HL-60/S4 treated with phorbol 12-myristate 13-acetate at 8.2 ng/mL for 4 days and 3 days (cell line): Measurements from ENCODE around the gene SIN3A.

ENCODE experiments used
- in situ Hi-C: fragments of 300-500 bp; cut with MboI; formaldehyde crosslinking; loops from 2 replicates; pipeline ENCODE4 v1.15.0; 2022; ENCODE audit warnings: low sequenced_read_pairs

Gene SIN3A

DNA sequence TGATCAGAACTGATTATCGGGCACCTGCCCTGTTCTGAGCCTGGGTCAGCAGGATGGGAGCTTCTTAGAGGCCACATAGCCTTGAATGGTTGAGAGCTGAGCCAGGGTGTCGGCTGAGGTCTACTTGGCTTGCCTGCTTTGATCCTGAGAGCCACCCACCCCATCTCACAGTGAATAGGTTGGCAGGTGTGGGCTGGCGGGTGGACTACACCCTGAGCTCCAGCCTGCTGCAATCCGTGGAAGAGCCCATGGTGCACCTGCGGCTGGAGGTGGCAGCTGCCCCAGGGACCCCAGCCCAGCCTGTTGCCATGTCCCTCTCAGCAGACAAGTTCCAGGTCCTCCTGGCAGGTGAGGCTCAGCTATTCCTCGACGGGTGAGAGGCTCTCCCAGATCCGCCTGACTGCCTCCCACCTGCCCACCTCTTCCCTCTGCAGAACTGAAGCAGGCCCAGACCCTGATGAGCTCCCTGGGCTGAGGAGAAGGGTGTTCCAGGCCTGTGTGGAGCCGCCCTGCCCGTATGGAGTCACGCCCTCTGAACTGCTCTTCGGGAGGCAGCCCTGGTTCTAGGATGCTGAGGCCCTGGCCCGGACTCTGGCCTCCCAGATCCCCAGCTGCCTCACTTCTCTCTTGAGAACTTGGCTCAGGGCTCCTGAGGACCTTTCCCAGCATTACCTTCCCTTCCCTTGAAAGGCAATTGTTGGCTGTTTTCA, 111.8 kb downstream of the SIN3A start:
- in situ Hi-C loops, result loop anchor here (25.0 kb wide), 1 partner anchor 102 kb away; no protein-coding TSS in a partner anchor

DNA sequence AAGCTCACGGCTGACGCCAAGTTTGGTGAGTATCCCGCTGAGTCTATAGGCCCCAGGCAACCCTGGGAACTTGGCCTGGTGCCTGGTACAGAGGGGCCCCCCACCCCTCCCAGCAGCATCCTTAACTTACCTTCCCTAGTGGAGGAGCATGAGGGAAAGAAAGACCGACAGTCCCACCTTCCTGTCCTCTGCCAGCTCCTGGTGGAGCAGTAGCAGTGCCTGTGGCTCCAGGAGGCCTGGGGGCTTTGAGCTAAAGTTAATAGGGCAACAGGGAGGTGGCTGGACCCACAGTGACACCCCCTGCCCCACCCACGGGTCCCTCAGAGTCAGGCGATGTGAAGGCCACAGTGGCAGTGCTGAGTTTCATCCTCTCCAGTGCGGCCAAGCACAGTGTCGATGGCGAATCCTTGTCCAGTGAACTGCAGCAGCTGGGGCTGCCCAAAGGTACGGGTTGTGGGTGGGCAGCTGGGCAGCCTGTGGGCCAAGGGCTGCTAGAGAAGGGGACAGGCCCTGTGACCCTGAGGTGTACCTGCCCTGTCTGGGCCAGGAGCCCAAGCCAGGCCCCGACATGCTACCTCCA, 112.7 kb downstream of the SIN3A start:
- in situ Hi-C loops, result loop anchor here (25.0 kb wide), 1 partner anchor 101 kb away; no protein-coding TSS in a partner anchor

DNA sequence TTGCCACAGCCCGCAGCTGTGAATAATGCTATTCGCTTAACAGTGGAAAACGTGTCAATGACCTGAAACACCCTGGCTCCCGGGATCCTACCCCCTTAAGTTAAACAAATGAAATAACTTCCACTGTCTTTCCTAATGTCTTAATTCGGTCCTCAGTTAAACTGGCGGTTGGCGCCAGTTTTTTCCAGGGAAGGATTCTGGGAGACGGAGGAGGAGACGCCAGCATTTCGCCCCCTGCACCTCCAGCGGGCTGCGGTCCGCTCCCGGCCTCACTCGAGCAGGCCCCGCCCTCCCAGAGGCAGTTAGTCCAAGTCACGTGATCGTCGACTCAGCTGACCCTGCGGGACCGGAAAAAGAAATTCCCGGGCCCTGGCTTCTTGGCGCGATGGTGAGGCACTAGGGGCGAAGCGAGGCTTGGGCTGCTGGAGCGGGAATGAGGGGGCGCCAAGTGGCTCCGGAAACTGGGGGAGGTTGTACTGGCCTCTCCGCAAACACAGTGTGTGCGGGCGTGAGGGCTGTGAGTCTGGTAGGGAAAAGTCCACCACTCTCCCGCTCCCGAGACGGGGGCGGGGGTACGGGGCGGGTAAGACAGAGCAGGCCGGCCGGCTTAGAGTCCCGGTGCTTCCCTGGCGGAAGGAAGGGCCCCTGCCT, 115.7 kb downstream of the SIN3A start, which contains the start of gene COMMD4:
COMMD4 (plus strand) TSS at position 359 of the 651 bp plus-strand sequence; CDS start at position 386, 27 bp downstream.
- in situ Hi-C loops, result loop anchor here (25.0 kb wide), 1 partner anchor 99 kb away; no protein-coding TSS in a partner anchor

DNA sequence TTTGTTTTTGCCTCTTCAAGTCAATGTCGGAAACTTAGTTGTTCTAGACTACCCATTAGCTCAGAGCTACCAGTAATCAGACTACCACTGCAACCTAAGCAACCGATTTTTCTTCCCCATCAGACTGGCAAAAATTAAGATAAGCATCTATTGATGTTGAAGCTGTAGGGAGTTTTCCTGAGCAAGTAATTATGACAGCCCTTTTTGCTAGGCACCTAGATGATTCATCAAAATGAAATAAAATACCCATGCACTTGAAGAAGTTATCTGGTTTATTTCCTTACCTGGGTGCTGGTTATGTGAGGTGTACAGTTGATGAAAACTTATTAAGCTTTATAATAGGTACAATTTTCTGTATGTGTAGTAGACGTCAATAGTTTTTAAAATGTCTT, 116.2 kb downstream of the SIN3A start:
- in situ Hi-C loops, result loop anchor here (25.0 kb wide), 1 partner anchor 98 kb away; no protein-coding TSS in a partner anchor

DNA sequence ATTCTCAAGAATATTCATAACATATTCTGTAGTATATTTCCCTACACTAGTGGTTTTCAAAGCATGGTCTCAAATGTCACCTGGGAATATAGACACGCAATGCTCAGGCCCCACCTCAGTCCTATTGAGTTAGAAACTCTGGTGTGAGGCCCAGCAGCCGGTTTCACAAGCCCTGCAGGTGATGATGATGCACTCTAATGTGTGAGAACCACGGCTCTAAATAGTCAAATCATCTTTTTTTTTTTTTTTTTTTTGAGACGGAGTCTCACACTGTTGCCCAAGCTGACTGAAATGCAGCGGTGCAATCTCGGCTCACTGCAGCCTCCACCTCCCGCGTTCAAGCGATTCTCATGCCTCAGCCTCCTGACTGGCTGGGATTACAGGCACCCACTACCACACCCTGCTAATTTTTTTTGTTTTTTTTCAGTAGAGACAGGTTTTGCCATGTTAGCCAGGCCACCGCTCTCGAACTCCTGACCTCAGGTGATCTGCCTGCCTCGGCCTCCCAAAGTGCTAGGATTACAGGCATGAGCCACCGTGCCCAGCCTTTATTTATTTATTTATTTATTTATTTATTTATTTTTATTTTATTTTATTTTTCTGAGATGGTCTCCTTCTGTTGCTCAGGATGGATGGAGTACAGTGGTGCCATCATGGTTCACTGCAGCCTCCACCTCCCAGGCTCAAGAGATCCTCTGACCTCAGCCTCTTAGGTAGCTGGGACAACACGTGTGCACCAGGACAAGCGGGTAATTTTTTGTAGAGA, 117.7 kb downstream of the SIN3A start:
- in situ Hi-C loops, result loop anchor here (25.0 kb wide), 1 partner anchor 97 kb away; no protein-coding TSS in a partner anchor

DNA sequence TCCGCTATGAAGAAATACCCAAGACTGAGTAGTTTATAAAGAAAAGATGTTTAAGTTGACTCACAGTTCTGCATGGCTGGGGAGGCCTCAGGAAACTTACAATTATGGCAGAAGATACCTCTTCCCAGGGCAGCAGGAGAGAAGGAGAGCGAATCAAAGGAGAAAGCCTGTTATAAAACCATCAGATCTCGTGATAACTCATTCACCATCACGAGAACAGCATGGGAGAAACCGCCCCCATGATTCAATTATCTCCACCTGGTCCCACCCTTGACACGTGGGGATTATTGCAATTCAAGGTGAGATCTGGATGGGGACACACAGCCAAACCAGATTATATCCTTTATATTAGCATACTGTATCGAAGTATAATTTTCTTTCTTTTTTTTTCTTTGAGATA, 119.4 kb downstream of the SIN3A start:
- in situ Hi-C loops, result loop anchor here (25.0 kb wide), 1 partner anchor 95 kb away; no protein-coding TSS in a partner anchor

DNA sequence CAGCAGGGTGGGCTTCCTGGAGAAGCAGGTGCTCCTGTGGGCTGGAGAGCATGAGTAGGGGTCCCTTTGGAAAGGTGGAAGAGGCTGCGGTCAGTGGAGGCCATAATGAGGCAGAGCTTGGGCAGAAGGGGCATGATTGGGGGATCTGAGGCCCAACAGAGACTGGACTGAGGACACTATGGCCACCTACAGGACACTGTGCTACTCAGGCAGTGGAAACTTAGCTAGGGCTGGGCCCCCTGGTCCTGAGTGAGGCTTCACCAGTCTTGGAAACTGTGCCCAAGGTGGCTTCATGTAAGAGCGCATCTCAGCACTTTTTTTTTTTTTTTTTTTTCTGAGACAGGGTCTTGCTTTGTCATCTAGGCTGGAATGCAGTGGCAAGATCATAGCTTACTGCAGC, 121.9 kb downstream of the SIN3A start:
- in situ Hi-C loops, result loop anchor here (25.0 kb wide), 1 partner anchor 92 kb away; no protein-coding TSS in a partner anchor

DNA sequence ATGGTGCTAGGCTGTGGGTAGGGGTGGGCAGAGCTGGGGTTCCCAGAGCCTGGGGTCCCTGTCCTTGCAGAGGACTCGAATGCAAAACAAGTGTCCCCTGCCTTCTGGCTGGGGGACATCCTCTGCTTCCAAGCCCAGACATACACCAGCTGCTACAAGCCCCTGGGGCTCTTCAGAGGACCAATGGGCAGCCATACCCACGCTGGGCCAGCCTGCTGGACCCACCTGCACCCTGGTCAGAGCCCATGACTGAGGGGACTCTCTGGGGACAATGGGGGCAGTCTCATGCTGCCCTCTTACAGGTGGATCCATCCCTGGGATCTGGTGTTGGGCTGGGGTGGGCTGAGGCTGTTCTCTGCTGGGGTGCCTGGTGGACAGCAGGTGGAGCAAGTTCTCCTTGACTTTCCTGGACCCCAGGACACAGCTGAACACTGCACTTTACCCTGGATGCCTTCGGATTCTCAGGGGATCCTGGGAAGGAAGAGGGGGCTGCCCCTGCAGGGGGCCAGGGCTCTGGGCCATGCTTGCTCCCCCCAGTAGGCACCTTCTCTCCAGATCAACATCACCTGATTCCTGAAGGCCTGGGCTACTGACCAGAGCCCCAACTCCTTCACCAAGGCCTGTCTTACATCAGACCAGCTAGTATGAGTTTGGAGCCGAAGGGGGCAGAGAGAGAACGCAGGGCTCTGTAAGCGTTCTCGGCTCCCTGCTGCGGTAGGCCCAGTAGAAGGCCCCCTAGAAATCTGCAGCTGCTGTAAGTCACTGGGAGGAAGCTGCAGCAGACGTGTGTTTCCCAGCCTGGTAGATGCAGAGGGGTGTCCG, 122.8 kb downstream of the SIN3A start:
- in situ Hi-C loops, result loop anchor here (25.0 kb wide), 1 partner anchor 91 kb away; no protein-coding TSS in a partner anchor

DNA sequence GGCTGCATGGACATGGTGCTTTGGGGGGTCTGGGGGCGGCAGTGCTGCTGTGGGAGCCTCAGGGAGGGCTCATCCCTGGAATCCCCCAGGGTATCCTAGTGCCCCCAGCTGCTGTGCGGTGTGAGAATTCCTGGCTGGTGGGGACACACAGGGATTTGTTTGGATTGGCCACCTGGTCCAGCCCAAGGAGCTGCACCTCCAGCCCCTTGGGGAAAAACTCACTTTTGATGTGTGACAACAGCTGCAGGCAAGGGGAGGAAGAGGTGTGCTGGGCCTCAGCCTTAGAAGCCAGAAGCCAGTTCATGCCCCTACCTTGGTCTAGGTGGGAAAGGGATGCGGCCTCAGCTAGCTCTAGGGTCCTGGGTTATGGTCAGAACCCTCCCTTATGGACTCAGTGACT, 124.0 kb downstream of the SIN3A start:
- in situ Hi-C loops, result loop anchor here (25.0 kb wide), 1 partner anchor 90 kb away; no protein-coding TSS in a partner anchor

DNA sequence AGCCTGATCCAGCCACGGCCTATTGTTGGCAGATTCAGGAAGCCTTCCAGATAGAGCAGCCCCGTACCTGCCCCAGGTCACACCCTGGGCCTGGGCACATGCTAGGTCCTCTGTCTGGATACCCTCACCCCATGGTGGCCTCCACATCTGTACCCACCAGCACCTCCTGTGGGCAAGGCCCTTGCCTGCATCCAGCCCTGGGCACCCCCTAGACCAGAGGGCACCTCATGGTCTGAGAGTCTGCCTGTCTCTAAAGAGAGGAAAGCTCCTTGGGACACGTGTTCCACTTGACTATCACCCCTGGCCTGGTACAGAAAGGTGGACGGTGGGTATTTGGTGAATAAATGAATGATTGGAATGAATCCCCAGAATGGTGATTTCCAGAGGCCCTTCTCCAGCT, 124.5 kb downstream of the SIN3A start:
- in situ Hi-C loops, result loop anchor here (25.0 kb wide), 1 partner anchor 90 kb away; no protein-coding TSS in a partner anchor

DNA sequence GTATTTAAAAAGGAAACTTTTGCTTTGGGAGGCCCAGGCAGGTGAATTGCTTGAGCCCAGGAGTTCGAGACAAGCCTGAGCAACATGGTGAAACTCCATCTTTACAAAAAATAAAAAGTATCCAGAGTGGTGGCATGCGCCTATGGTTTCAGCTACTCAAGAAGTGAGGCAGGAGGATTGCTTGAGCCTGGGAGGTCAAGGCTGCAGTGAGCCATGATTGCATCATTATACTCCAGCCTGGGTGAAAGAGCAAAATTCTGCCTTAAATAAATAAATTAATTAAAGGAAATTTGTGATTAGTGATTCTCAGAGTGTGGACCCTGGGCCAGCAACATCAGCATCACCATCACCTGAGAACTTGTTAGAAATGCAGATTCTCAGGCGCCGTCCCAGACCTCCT, 125.6 kb downstream of the SIN3A start:
- in situ Hi-C loops, result loop anchor here (25.0 kb wide), 1 partner anchor 89 kb away; no protein-coding TSS in a partner anchor

DNA sequence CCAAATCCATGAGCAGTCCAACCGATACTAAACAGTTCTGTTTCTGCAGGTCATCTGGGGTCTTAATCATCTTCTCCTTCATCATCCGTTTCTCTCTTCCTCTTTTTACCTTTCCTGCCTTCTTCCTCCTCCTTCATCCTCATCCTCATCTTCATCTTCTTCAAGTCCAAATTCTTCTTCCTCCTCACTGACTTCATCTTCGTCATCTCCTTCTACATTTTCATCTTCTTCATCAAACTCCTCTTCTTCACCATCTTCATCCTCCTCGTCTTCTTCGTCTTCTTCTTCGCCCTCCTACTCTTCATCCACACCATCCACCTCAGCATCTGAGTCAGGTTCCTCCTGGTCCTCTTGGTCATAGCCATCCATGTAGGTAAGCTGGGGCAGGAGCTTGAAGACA, 129.8 kb downstream of the SIN3A start:
- in situ Hi-C loops, result no loop called here
